ENCODE results near the gene GCDH. TPM values are rescaled to one million over a fixed set of nuclear protein-coding genes. Genes with fewer than 3 reads are reported as not detected.
A peak's percentile ranks its signal among the peaks of the same experiment; 100 is the strongest.

Gene GCDH
- total RNA-seq, 1 donor from 2014 or later: 35.2 TPM

GRCh38 chr19:12924621-12925310, 33.8 kb downstream of the GCDH start:
- no peaks in the 10 kb centered on the region for H3K36me3 ChIP-seq (ENCODE audit: control insufficient read depth, insufficient read depth, low read length)

GRCh38 chr19:12930002-12930645, 39.2 kb downstream of the GCDH start:
- H3K36me3 ChIP-seq (ENCODE audit: control insufficient read depth, insufficient read depth, low read length): no peaks in the 10 kb centered on the region
- no peak for TF ChIP-seq CTCF (IDR thresholded peaks at IDR 0.05; ENCODE audit: insufficient read depth, low read length, poor library complexity, severe bottlenecking)
- DNase-seq (ENCODE audit: low read depth): no peak
- no peaks in the 10 kb centered on the region for H3K27me3 ChIP-seq (ENCODE audit: control insufficient read depth, insufficient read depth, low read length)
- no peak overlapping the region for H3K4me3 ChIP-seq (ENCODE audit: low read depth, low read length)

More at GRCh38 chr19:12924621-12925310, 33.8 kb downstream of the GCDH start:
- no peak overlapping the region for H3K4me3 ChIP-seq (ENCODE audit: low read depth, low read length)
- H3K27me3 ChIP-seq (ENCODE audit: control insufficient read depth, insufficient read depth, low read length): no peaks in the 10 kb centered on the region
- TF ChIP-seq CTCF (IDR thresholded peaks at IDR 0.05; ENCODE audit: insufficient read depth, low read length, poor library complexity, severe bottlenecking): no peak
- DNase-seq (ENCODE audit: low read depth): no peak

- TF ChIP-seq CTCF (IDR thresholded peaks at IDR 0.05; ENCODE audit: insufficient read depth, low read length, poor library complexity, severe bottlenecking): no peak
- H3K36me3 ChIP-seq (ENCODE audit: control insufficient read depth, insufficient read depth, low read length): no peaks in the 10 kb centered on the region
- no peak for DNase-seq (ENCODE audit: low read depth)
- H3K27me3 ChIP-seq (ENCODE audit: control insufficient read depth, insufficient read depth, low read length): no peaks in the 10 kb centered on the region
- H3K4me3 ChIP-seq (ENCODE audit: low read depth, low read length): peak overlapping the region; percentile 89
Measured at GRCh38 chr19:12932392-12933286, 41.7 kb downstream of the GCDH start.

- H3K36me3 ChIP-seq (ENCODE audit: control insufficient read depth, insufficient read depth, low read length): no peaks in the 10 kb centered on the region
- no peak for TF ChIP-seq CTCF (IDR thresholded peaks at IDR 0.05; ENCODE audit: insufficient read depth, low read length, poor library complexity, severe bottlenecking)
- no peaks in the 10 kb centered on the region for H3K27me3 ChIP-seq (ENCODE audit: control insufficient read depth, insufficient read depth, low read length)
- DNase-seq (ENCODE audit: low read depth): peak; percentile 63
- peak within 1 kb of the TSS; percentile 89 for H3K4me3 ChIP-seq (ENCODE audit: low read depth, low read length)
Measured at GRCh38 chr19:12933287-12934072, 42.5 kb downstream of the GCDH start, which contains the start of gene FARSA. Gene FARSA, minus strand, starts transcription at chr19:12933711. Its CDS starts 15 bp downstream, at chr19:12933696.

GRCh38 chr19:12935071-12935470, 44.1 kb downstream of the GCDH start:
- Histone ChIP-seq H3K4me3 (ENCODE audit: low read depth, low read length) (no peak overlapping the region), H3K27me3 (ENCODE audit: control insufficient read depth, insufficient read depth, low read length) (no peaks in the 10 kb centered on the region), H3K36me3 (ENCODE audit: control insufficient read depth, insufficient read depth, low read length) (no peaks in the 10 kb centered on the region)
- no peak for TF ChIP-seq CTCF (IDR thresholded peaks at IDR 0.05; ENCODE audit: insufficient read depth, low read length, poor library complexity, severe bottlenecking)
- DNase-seq (ENCODE audit: low read depth): no peak
